Stomach smooth muscle (tissue), 2 donors: ENCODE measurements around the gene KCNH2.

ENCODE experiments used
- H3K27ac ChIP-seq: one replicate; pipeline ENCODE4 v1.7.0; 2013; ENCODE audit warnings: mild to moderate bottlenecking, low read length, inconsistent platforms
- H3K27me3 ChIP-seq, 2 donors: one replicate each; pipeline ENCODE4 v1.7.0; 2013; ENCODE audit warnings: low read length in 2 of 2; ENCODE audit not compliant: insufficient read depth in 2 of 2, control insufficient read depth in 1 of 2
- H3K36me3 ChIP-seq, 2 donors: one replicate each; pipeline ENCODE4 v1.7.0; 2013; ENCODE audit warnings: low read length in 2 of 2; ENCODE audit not compliant: control insufficient read depth in 2 of 2, insufficient read depth in 2 of 2
- H3K4me1 ChIP-seq: one replicate; pipeline ENCODE4 v1.7.0; 2013; ENCODE audit warnings: low read length; ENCODE audit not compliant: control insufficient read depth, insufficient read depth
- H3K4me3 ChIP-seq, 2 donors: one replicate each; pipeline ENCODE4 v1.7.0; 2013; ENCODE audit warnings: low read length in 2 of 2
- H3K9ac ChIP-seq, 2 donors: one replicate each; pipeline ENCODE4 v1.7.0; 2013; ENCODE audit warnings: low read length in 2 of 2, mild to moderate bottlenecking in 1 of 2
- H3K9me3 ChIP-seq, 2 donors: one replicate each; pipeline ENCODE4 v1.7.0; 2013; ENCODE audit warnings: low read length in 2 of 2; ENCODE audit not compliant: control insufficient read depth in 2 of 2
- donor health status: healthy.
- donor health status: Pancreatic carcinoma.

The KCNH2 gene

GRCh38 chr7:150951181-150951520, 27.0 kb downstream of the KCNH2 start:
- H3K27me3 ChIP-seq: no peaks in the 10 kb centered on the region
- peaks cover 62% of the 10 kb centered on the region for H3K4me1 ChIP-seq
- H3K36me3 ChIP-seq: peaks cover 13 to 26% of the 10 kb centered on the region in 2 donors
- no peak overlapping the region for H3K9ac ChIP-seq
- H3K4me3 ChIP-seq: no peak overlapping the region
- H3K27ac ChIP-seq: peak overlapping the region; percentile 94
- no peaks in the 10 kb centered on the region for H3K9me3 ChIP-seq

- Histone ChIP-seq H3K27ac (peak overlapping the region; percentile 94), H3K4me1 (peaks cover 63% of the 10 kb centered on the region), H3K36me3 (peaks cover 13 to 26% of the 10 kb centered on the region in 2 donors), H3K4me3 (no peak overlapping the region), H3K9ac (no peak overlapping the region), H3K27me3 (no peaks in the 10 kb centered on the region), H3K9me3 (no peaks in the 10 kb centered on the region)
Measured at GRCh38 chr7:150950496-150951180, 27.5 kb downstream of the KCNH2 start.

GRCh38 chr7:150949971-150950491, 28.1 kb downstream of the KCNH2 start:
- no peak overlapping the region for H3K9ac ChIP-seq
- H3K36me3 ChIP-seq: peaks cover 13 to 26% of the 10 kb centered on the region in 2 donors
- H3K27me3 ChIP-seq: no peaks in the 10 kb centered on the region
- peak overlapping the region; percentile 11 for H3K27ac ChIP-seq
- H3K4me1 ChIP-seq: peaks cover 64% of the 10 kb centered on the region
- H3K9me3 ChIP-seq: no peaks in the 10 kb centered on the region
- H3K4me3 ChIP-seq: no peak overlapping the region

- Histone ChIP-seq H3K27me3 (no peaks in the 10 kb centered on the region), H3K36me3 (peaks cover 15 to 26% of the 10 kb centered on the region in 2 donors), H3K4me1 (peaks cover 64% of the 10 kb centered on the region), H3K9me3 (no peaks in the 10 kb centered on the region), H3K9ac (no peak overlapping the region), H3K27ac (peak overlapping the region; percentile 11), H3K4me3 (no peak overlapping the region)
Measured at GRCh38 chr7:150949564-150949963, 28.6 kb downstream of the KCNH2 start.

GRCh38 chr7:150948791-150949251, 29.3 kb downstream of the KCNH2 start:
- Histone ChIP-seq H3K27me3 (no peaks in the 10 kb centered on the region), H3K27ac (no peak overlapping the region), H3K9me3 (no peaks in the 10 kb centered on the region), H3K4me1 (peaks cover 57% of the 10 kb centered on the region), H3K4me3 (no peak overlapping the region), H3K9ac (no peak overlapping the region), H3K36me3 (peaks cover 15 to 30% of the 10 kb centered on the region in 2 donors)

- H3K4me3 ChIP-seq: no peak overlapping the region
- H3K27ac ChIP-seq: no peak overlapping the region
Measured at GRCh38 chr7:150947761-150948651, 30.1 kb downstream of the KCNH2 start.

GRCh38 chr7:150947241-150947745, 30.8 kb downstream of the KCNH2 start:
- H3K4me1 ChIP-seq: peaks cover 51% of the 10 kb centered on the region

More at GRCh38 chr7:150947761-150948651, 30.1 kb downstream of the KCNH2 start:
- no peak overlapping the region for H3K9ac ChIP-seq
- peaks cover 51% of the 10 kb centered on the region for H3K4me1 ChIP-seq
- peaks cover 15 to 30% of the 10 kb centered on the region in 2 donors for H3K36me3 ChIP-seq
- no peaks in the 10 kb centered on the region for H3K27me3 ChIP-seq
- no peaks in the 10 kb centered on the region for H3K9me3 ChIP-seq

GRCh38 chr7:150946421-150947240, 31.5 kb downstream of the KCNH2 start:
- no peaks in the 10 kb centered on the region for H3K9me3 ChIP-seq
- H3K4me3 ChIP-seq: no peak overlapping the region
- peaks cover 53% of the 10 kb centered on the region for H3K4me1 ChIP-seq
- H3K27ac ChIP-seq: peak overlapping the region; percentile 96
- H3K9ac ChIP-seq: peak overlapping the region; percentile 33 to 36
- H3K36me3 ChIP-seq: peaks cover 14 to 24% of the 10 kb centered on the region in 2 donors
- H3K27me3 ChIP-seq: no peaks in the 10 kb centered on the region

More at GRCh38 chr7:150947241-150947745, 30.8 kb downstream of the KCNH2 start:
- H3K9ac ChIP-seq: no peak overlapping the region
- peaks cover 14 to 30% of the 10 kb centered on the region in 2 donors for H3K36me3 ChIP-seq
- H3K4me3 ChIP-seq: no peak overlapping the region
- H3K9me3 ChIP-seq: no peaks in the 10 kb centered on the region
- no peaks in the 10 kb centered on the region for H3K27me3 ChIP-seq
- H3K27ac ChIP-seq: peak overlapping the region; percentile 96

- Histone ChIP-seq H3K4me1 (peaks cover 57% of the 10 kb centered on the region), H3K36me3 (peaks cover 11 to 17% of the 10 kb centered on the region in 2 donors), H3K27me3 (no peaks in the 10 kb centered on the region), H3K9me3 (no peaks in the 10 kb centered on the region), H3K9ac (peak overlapping the region; percentile 55 to 80), H3K27ac (peak overlapping the region; percentile 96), H3K4me3 (no peak overlapping the region)
Measured at GRCh38 chr7:150945853-150946420, 32.2 kb downstream of the KCNH2 start.
